ENCODE data around the gene SLC23A2.

DNA sequence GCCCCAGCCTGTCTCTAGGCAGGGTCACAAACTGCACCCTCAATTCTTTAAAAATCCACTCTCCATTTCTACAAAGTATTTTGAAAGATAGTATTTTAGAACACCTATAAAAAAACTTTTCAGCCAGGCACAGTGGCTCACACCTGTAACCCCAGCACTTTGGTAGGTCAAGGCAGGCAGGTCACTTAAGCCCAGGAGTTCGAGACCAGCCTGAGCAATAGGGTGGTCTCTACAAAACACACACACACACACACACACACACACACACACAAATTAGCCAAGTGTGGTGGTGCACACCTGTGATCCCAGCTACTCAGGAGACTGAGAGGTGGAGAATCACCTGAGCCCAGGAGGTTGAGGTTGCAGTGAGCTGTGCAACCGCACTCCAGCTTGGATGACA, 30.2 kb downstream of the SLC23A2 start:
- TF ChIP-seq PATZ1 (CRISPR knock-in tag; IDR thresholded peaks at IDR 0.05; ENCODE audit: borderline replicate concordance) = no peak
- no peak for TF ChIP-seq ZFP30 (CRISPR knock-in tag; IDR thresholded peaks at IDR 0.05)

All from SK-N-SH treated with all-trans-retinoic acid at 6 μM for 48 hours (cell line).